PC-9 (cell line): Measurements from ENCODE around the gene MAJIN.

Experiments used
- EZH2 ChIP-seq: fragments of 200-600 bp; sonication (generic); IDR thresholded peaks from 2 replicates; pipeline ENCODE4 v1.8.0; 2017; ENCODE audit warnings: antibody characterized with exemption, low read depth
- TF ChIP-seq, protein P1 (sequence below): fragments of 200-600 bp; sonication (generic); conservative IDR thresholded peaks from 2 replicates; pipeline ENCODE4 v1.6.1; 2017; ENCODE audit warnings: mixed run types, antibody characterized with exemption, mild to moderate bottlenecking, moderate library complexity

DNA sequence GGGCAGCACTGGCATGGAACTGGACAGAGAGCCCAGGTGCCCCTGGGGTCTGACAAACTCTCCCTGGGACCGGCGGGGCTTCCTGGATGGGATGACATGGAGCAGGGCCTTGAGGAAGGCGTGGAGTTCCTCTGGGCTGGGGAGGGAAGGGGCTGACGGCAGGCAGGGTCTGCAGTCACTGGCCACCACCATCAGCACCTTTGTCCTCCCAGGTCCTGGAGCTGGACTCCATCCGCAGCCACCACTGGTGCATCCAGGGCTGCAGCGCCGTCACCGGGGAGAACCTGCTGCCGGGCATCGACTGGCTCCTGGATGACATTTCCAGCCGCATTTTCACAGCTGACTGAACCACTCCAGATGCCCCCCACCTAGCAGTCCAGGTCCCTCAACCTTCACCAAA is 49.6 kb upstream of the MAJIN start:
- TF ChIP-seq, protein P1, sequence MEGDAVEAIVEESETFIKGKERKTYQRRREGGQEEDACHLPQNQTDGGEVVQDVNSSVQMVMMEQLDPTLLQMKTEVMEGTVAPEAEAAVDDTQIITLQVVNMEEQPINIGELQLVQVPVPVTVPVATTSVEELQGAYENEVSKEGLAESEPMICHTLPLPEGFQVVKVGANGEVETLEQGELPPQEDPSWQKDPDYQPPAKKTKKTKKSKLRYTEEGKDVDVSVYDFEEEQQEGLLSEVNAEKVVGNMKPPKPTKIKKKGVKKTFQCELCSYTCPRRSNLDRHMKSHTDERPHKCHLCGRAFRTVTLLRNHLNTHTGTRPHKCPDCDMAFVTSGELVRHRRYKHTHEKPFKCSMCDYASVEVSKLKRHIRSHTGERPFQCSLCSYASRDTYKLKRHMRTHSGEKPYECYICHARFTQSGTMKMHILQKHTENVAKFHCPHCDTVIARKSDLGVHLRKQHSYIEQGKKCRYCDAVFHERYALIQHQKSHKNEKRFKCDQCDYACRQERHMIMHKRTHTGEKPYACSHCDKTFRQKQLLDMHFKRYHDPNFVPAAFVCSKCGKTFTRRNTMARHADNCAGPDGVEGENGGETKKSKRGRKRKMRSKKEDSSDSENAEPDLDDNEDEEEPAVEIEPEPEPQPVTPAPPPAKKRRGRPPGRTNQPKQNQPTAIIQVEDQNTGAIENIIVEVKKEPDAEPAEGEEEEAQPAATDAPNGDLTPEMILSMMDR, result no peak
- TF ChIP-seq EZH2, result no peak
